ENCODE results near the gene PLA2G15. TPM values are rescaled to one million over a fixed set of nuclear protein-coding genes. Genes with fewer than 3 reads are reported as not detected.

Gene PLA2G15
- total RNA-seq, 2 donors from 2014 or later = 11.6 to 11.8 TPM

DNA sequence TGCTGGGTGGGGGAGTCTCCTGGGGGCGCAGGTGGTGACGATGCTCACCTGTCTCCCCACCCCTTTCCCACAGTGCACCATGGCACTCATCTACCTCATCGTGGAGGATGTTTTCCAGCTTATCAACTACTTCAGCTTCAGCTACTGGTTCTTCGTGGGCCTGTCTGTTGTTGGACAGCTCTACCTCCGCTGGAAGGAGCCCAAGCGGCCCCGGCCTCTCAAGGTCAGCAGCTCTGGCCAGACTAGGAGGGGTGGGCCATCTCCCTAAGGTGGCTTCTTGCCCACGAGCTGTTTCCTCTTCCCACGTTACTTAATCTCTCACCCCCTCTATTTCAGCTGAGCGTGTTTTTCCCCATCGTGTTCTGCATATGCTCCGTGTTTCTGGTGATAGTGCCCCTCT, 51.1 kb downstream of the PLA2G15 start:
- Mint-ChIP-seq H3K4me1 (ENCODE audit: low read depth in 2 of 2) (peaks cover 20 to 26% of the 10 kb centered on the region in 2 donors), H3K27me3 (no peaks in the 10 kb centered on the region), H3K4me3 (no peak overlapping the region), H3K9me3 (no peaks in the 10 kb centered on the region), H3K36me3 (peaks cover 47% of the 10 kb centered on the region), H3K27ac (no peak overlapping the region)
- no peak for DNase-seq (ENCODE audit: low spot score)
- ATAC-seq = no peak

- DNase-seq (ENCODE audit: low spot score) = no peak
- Mint-ChIP-seq H3K9me3 (no peaks in the 10 kb centered on the region), H3K27me3 (no peaks in the 10 kb centered on the region), H3K4me3 (no peak overlapping the region), H3K4me1 (ENCODE audit: low read depth in 2 of 2) (peaks cover 18 to 22% of the 10 kb centered on the region in 2 donors), H3K36me3 (peaks cover 47% of the 10 kb centered on the region), H3K27ac (no peak overlapping the region)
- ATAC-seq = no peak
Measured at GRCh38 chr16:68296693-68297092, 51.5 kb downstream of the PLA2G15 start.

DNA sequence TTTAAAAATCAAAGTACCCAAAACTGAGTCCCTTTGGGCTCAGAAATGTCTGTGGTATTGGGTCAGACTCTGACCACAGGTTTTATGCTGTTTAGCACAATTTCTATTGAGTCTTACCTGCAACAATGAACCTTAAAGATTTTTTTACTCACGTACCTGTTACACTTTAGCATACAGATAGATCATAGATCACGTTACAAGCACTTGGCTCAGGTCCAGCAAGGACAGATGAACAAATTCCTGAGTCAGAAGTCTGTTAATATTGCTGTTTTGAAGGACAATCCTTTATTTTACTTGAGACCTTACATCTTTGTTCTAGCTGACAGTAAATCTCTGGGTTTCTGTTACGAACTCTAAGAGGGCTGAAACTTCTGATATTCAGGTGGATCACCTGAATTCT, 52.7 kb downstream of the PLA2G15 start:
- no peaks in the 10 kb centered on the region for H3K9me3 Mint-ChIP-seq
- H3K36me3 Mint-ChIP-seq = peaks cover 54% of the 10 kb centered on the region
- no peak overlapping the region for H3K4me3 Mint-ChIP-seq
- H3K4me1 Mint-ChIP-seq (ENCODE audit: low read depth in 2 of 2) = peaks cover 15 to 19% of the 10 kb centered on the region in 2 donors
- ATAC-seq (no peak), DNase-seq (ENCODE audit: low spot score) (no peak)
- no peaks in the 10 kb centered on the region for H3K27me3 Mint-ChIP-seq
- H3K27ac Mint-ChIP-seq = no peak overlapping the region

DNA sequence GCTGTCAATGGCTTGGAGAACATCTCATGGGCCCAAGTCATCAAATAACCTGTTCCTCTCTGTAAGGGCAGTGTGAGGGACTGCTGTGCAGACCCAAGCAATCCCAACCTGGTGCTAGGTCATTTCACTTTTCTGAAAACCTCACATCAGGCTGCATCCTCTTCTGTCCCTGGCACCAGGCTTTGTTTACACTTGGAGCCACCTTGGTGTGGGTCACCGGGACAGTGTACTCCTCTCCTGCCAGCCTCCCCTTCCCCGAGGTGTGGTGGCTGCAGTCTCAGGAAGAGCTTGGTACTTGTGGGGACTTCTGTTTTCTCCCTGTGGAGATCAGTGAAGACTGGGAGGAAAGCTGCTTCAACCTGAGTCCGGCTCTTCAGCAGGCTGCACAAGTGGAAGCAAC, 53.1 kb downstream of the PLA2G15 start:
- H3K27me3 Mint-ChIP-seq = no peaks in the 10 kb centered on the region
- no peak for ATAC-seq
- DNase-seq (ENCODE audit: low spot score) = no peak
- no peak overlapping the region for H3K27ac Mint-ChIP-seq
- H3K36me3 Mint-ChIP-seq = peaks cover 54% of the 10 kb centered on the region
- H3K4me3 Mint-ChIP-seq = no peak overlapping the region
- peaks cover 15 to 19% of the 10 kb centered on the region in 2 donors for H3K4me1 Mint-ChIP-seq (ENCODE audit: low read depth in 2 of 2)
- H3K9me3 Mint-ChIP-seq = no peaks in the 10 kb centered on the region

GRCh38 chr16:68298907-68299561, 53.9 kb downstream of the PLA2G15 start:
- no peak overlapping the region for H3K4me3 Mint-ChIP-seq
- ATAC-seq (no peak), DNase-seq (ENCODE audit: low spot score) (no peak)
- no peak overlapping the region for H3K27ac Mint-ChIP-seq
- H3K36me3 Mint-ChIP-seq = peaks cover 47% of the 10 kb centered on the region
- H3K27me3 Mint-ChIP-seq = no peaks in the 10 kb centered on the region
- H3K4me1 Mint-ChIP-seq (ENCODE audit: low read depth in 2 of 2) = peaks cover 11 to 18% of the 10 kb centered on the region in 2 donors
- no peaks in the 10 kb centered on the region for H3K9me3 Mint-ChIP-seq

DNA sequence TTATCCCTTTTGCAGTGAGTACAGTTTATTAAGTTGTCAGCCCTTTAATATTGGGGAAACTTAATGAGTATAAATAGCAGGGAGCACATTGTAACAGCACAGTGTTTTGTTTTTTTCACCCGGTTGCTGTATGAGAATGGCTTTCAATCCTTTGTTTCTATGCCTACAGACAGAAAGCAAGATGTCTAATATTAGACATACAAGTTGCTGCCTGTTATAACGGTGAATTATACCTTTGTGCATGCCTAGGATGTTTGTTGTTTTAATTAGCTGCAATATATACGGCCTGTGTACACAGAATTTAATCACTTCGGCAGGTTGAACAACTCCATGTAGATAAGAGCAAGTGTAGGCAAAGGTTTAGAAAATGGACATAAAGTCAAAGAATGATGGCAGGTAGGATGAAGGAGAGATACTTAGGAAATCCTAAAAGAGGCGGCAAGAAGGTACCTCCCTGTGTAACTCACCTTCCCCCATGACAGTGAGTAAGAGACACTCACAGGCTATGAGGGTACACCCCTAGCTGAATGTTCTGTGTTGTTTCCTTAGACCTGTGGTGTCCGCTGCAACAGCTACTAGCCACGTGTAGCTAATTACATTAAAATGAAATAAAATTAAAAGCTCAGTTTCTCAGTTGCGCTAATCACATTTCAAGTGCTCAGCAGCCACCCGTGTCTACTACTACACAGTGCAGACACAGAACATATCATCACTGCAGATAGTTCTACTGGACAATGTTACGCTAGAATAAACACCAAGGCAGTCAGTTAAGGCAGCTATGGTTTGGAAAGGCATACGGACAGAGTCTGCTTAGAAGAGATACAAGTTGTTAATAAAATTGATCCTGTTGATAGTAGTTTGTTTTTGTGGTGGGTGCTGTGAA, 54.6 kb downstream of the PLA2G15 start:
- H3K36me3 Mint-ChIP-seq = peaks cover 43% of the 10 kb centered on the region
- DNase-seq (ENCODE audit: low spot score) (no peak), ATAC-seq (no peak)
- H3K27me3 Mint-ChIP-seq = no peaks in the 10 kb centered on the region
- H3K4me3 Mint-ChIP-seq = no peak overlapping the region
- H3K4me1 Mint-ChIP-seq (ENCODE audit: low read depth in 2 of 2) = peaks cover 6 to 13% of the 10 kb centered on the region in 2 donors
- peak overlapping the region; percentile 22 to 41 for H3K27ac Mint-ChIP-seq
- H3K9me3 Mint-ChIP-seq = no peaks in the 10 kb centered on the region

DNA sequence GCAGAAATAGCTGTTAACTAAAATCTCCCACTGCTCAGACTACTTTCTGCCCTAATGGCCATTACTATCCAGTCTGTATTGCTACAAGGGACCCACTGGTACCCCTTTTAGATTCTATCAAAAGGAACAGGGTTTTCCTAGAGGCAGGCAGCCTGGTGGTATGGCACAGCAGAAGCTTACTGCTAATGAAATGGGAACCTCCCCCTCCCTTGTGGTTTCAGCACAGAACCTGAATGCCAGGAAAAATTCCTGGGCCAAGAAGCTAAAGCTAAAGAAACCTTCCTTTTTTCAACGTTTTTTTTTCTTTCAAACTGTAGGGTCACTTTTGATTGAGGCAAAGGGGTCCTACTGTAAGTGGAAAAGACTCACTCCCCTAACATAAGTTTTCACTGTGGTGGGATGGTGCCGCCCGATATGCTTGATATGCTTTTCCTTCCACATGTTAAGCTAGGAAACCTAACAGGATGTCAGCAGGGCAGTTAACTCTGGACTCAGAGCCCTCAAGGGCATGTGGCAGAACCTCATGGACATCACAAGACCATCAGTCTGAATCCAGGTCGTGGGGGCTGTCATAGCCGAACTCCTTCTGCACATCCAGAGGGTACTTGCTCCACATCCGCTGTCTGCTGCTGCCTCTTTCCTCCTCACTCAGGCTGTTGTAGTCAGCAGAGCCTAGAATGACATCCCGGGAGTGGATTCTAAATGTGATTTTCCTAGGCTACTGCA, 55.7 kb downstream of the PLA2G15 start:
- Mint-ChIP-seq H3K4me3 (no peak overlapping the region), H3K27ac (peak overlapping the region; percentile 22 to 41), H3K27me3 (no peaks in the 10 kb centered on the region), H3K4me1 (ENCODE audit: low read depth in 2 of 2) (peaks cover 6 to 13% of the 10 kb centered on the region in 2 donors), H3K36me3 (peaks cover 43% of the 10 kb centered on the region), H3K9me3 (no peaks in the 10 kb centered on the region)
- ATAC-seq (no peak), DNase-seq (ENCODE audit: low spot score) (no peak)

- no peak overlapping the region for H3K4me3 Mint-ChIP-seq
- no peaks in the 10 kb centered on the region for H3K27me3 Mint-ChIP-seq
- H3K9me3 Mint-ChIP-seq = no peaks in the 10 kb centered on the region
- DNase-seq (ENCODE audit: low spot score) = no peak
- H3K36me3 Mint-ChIP-seq = peaks cover 16% of the 10 kb centered on the region
- peaks cover 16 to 17% of the 10 kb centered on the region in 2 donors for H3K4me1 Mint-ChIP-seq (ENCODE audit: low read depth in 2 of 2)
- ATAC-seq = no peak
- H3K27ac Mint-ChIP-seq = no peak overlapping the region
Measured at GRCh38 chr16:68306633-68307032, 61.5 kb downstream of the PLA2G15 start.

DNA sequence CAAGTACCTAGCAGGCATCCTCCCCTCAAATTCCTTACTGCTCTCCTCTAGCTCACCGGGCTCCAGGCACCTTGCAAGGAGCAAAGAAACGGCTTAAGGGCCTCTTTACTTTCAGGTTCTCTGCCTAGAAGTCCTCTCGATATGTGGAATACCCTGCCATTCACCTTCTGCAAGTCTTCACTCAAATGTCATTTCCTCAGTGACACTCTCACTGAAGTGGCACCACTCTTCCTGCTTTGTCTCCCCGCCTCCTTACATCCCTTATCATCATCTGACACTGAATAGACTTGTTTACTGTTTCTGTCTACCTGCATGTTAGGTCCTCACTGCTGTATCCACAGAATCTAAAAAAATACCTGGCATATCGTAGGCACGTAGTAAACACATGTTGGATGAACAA, 64.6 kb downstream of the PLA2G15 start:
- H3K9me3 Mint-ChIP-seq = no peaks in the 10 kb centered on the region
- peaks cover 6% of the 10 kb centered on the region for H3K36me3 Mint-ChIP-seq
- no peaks in the 10 kb centered on the region for H3K27me3 Mint-ChIP-seq
- H3K4me1 Mint-ChIP-seq (ENCODE audit: low read depth in 2 of 2) = peaks cover 25 to 26% of the 10 kb centered on the region in 2 donors
- H3K4me3 Mint-ChIP-seq = peak overlapping the region; percentile 87
- no peak for DNase-seq (ENCODE audit: low spot score)
- peak overlapping the region; percentile 86 to 90 for H3K27ac Mint-ChIP-seq
- ATAC-seq = no peak

DNA sequence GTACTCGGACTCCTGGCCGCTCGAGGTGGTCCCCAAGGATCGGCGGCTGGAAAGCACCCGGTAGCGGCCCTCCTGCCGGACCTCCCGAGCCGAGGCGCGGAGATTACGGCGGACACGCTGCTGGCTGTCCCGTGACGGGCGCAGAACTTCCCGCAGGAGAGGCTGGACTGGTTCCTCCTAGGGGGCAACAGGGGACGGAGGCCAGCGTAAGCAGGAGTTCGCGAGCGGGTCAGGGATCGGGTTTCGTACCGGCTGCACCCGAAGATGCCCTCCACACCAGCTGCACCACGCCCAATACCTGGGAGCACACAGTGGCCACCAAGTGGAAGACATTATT, 65.2 kb downstream of the PLA2G15 start:
- H3K4me1 Mint-ChIP-seq (ENCODE audit: low read depth in 2 of 2) = peaks cover 25 to 29% of the 10 kb centered on the region in 2 donors
- DNase-seq (ENCODE audit: low spot score) (no peak), ATAC-seq (no peak)
- peak overlapping the region; percentile 86 to 90 for H3K27ac Mint-ChIP-seq
- peak overlapping the region; percentile 87 for H3K4me3 Mint-ChIP-seq
- H3K9me3 Mint-ChIP-seq = no peaks in the 10 kb centered on the region
- H3K36me3 Mint-ChIP-seq = peaks cover 6% of the 10 kb centered on the region
- no peaks in the 10 kb centered on the region for H3K27me3 Mint-ChIP-seq

Other genes starting within 250 kb of the PLA2G15 start
- gene DPEP2, start 245.9 kb upstream of the PLA2G15 start, total RNA-seq = 1 to 10 TPM; 2.2 to 2.3 TPM
- not detected for gene DPEP2NB, start 229.5 kb upstream of the PLA2G15 start, total RNA-seq
- 10 to 100 TPM; 16.2 to 20.1 TPM for gene DDX28, start 222.1 kb upstream of the PLA2G15 start, total RNA-seq
- gene DUS2, start 222.1 kb upstream of the PLA2G15 start, total RNA-seq = 10 to 100 TPM; 23.3 to 43.5 TPM
- 100 to 1,000 TPM in 1 of 2 donors, 10 to 100 TPM in 1; 91.9 to 131 TPM for gene NFATC3, start 160.0 kb upstream of the PLA2G15 start, total RNA-seq
- under 1 TPM in 1 of 2 donors, not detected in 1; 0.12 TPM for gene ESRP2, start 9.2 kb upstream of the PLA2G15 start, total RNA-seq
- gene SLC7A6, start 19.2 kb downstream of the PLA2G15 start, total RNA-seq = 100 to 1,000 TPM in 1 of 2 donors, 10 to 100 TPM in 1; 56.2 to 111 TPM
- 10 to 100 TPM; 25.8 to 27.9 TPM for gene SLC7A6OS, start 65.6 kb downstream of the PLA2G15 start, total RNA-seq
- 10 to 100 TPM; 45.7 to 90.9 TPM for gene PRMT7, start 65.6 kb downstream of the PLA2G15 start, total RNA-seq
- 1 to 10 TPM in 1 of 2 donors, under 1 TPM in 1; 0.26 to 1.9 TPM for gene SMPD3, start 203.1 kb downstream of the PLA2G15 start, total RNA-seq

Data from natural killer cell treated with Interleukin-12 subunit alpha and Interleukin-12 subunit beta and Interleukin-15 and Interleukin-18, amount 100 ng/mL, for 72 hours (primary cell).